ENCODE results near the gene SLC6A5.

SLC6A5 gene

DNA sequence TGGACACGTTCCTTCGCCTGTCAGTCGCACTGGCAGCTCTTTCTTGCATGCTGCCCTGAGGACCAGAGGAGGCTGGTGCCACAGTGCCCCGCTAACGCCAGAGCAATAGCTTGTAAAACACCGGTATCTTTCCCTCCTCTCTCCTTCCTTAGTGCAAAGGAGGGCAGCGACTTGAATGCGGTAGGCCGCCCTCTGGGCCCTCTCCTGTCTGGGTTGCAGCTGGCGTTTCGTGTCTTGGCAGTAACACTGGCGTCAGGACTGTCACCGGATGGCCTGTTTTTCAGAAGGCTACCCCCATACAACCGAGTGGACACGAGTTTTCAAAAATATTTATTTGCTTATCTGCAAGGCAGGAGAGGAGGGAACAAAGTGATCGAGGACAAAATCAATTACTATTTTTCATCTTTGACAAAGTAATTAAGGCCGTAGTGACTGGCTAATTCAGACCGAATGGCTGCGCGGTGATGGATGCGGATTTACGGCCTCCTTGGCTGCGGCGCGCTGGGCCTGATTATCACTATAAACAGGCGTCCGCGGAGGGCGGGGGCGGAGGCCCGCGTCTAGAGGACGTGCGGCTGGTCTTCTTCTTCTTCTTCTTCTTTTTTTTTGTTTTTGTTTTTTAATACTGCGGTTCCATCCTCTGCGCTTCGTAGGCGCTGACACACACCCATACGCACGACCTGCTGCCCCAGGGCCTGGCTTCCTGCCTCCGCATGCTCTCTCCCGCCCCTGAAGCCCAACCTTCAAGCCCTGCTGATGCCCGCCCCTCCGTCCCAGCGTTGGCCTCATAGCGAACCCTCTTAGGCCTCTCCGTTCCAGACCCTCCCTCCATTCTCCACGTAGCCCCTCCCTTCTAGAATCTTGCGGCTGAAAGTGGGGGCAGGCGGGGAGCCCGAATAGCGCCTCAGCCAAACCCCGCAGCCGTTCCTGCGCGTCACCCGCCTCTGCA is 2.9 kb upstream of the SLC6A5 start:
- no peak for DNase-seq (ENCODE audit: low read depth in 2 of 2, low spot score in 1 of 2)

- DNase-seq (ENCODE audit: low read depth in 2 of 2, low spot score in 1 of 2), result no peak
Observed at GRCh38 chr11:20597154-20597679, 2.2 kb upstream of the SLC6A5 start.

GRCh38 chr11:20597680-20598484 is 1.5 kb upstream of the SLC6A5 start:
- no peak for DNase-seq (ENCODE audit: low read depth in 2 of 2, low spot score in 1 of 2)

- DNase-seq (ENCODE audit: low read depth in 2 of 2, low spot score in 1 of 2), result no peak
Observed at GRCh38 chr11:20598492-20598891, 916 bp upstream of the SLC6A5 start.

- no peak for DNase-seq (ENCODE audit: low read depth in 2 of 2, low spot score in 1 of 2)
Observed at GRCh38 chr11:20600020-20600346, 575 bp downstream of the SLC6A5 start.

DNA sequence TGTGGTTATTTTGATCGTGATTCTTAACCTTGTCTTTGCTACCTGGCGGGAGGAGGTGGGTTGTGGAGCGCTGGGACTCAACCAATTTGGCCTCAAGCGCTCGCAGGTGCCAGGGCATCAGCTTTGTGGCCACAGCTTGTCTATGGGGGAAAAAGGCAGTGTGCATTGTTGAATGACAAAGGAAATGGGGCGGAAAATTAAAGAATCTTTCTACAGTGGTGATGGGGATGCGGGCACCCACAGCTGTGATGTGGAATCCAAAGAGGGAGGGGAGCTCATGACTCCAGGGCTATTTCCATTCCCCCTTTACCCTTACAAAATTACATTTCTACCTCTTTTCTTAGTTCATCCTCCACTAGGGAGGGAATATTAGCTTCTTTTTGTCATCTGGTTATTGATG is 1.1 kb downstream of the SLC6A5 start:
- no peak for DNase-seq (ENCODE audit: low read depth in 2 of 2, low spot score in 1 of 2)

DNA sequence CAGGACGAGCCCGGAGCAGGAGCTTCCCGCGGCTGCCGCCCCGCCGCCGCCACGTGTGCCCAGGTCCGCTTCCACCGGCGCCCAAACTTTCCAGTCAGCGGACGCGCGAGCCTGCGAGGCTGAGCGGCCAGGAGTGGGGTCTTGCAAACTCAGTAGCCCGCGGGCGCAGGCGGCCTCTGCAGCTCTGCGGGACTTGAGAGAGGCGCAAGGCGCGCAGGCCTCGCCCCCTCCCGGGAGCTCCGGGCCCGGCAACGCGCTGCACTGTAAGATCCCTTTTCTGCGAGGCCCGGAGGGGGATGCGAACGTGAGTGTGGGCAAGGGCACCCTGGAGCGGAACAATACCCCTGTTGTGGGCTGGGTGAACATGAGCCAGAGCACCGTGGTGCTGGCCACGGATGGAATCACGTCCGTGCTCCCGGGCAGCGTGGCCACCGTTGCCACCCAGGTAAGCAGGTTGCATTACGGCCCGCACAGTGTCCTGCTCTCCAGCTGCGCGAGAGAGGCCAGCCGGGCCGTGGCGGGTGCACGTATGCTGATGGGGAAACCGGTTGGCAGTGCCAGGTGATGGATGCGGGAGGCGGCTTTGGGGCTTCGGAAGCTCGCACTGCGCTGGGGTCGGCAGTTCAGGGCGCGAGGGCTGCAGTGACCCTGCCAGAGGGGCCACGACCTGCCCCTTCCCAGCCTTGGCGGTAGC is 2.0 kb downstream of the SLC6A5 start:
- DNase-seq (ENCODE audit: low read depth in 2 of 2, low spot score in 1 of 2), result no peak

DNA sequence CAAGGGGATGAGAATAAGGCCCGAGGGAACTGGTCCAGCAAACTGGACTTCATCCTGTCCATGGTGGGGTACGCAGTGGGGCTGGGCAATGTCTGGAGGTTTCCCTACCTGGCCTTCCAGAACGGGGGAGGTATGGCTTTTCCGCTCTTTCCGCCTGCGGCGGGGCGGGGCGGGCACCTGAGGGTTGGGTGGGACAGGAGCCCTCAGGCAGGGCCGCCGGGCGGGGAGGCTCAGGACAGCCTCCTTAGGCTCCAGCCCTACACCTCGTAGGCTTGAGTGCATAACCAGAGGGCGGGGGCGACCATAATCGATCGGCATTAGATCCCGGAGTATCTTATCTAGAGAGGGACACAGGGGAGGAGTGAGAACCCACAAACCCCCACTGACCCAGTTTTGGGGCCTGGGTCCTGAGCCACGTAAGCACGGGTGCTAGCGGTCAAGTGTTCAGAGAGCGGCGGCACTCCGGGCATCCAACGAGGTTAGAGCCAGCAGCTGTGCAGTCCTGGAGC is 4.9 kb downstream of the SLC6A5 start:
- no peak for DNase-seq (ENCODE audit: low read depth in 2 of 2, low spot score in 1 of 2)

- no peak for DNase-seq (ENCODE audit: low read depth in 2 of 2, low spot score in 1 of 2)
Observed at GRCh38 chr11:20604864-20605601, 5.6 kb downstream of the SLC6A5 start.

DNA sequence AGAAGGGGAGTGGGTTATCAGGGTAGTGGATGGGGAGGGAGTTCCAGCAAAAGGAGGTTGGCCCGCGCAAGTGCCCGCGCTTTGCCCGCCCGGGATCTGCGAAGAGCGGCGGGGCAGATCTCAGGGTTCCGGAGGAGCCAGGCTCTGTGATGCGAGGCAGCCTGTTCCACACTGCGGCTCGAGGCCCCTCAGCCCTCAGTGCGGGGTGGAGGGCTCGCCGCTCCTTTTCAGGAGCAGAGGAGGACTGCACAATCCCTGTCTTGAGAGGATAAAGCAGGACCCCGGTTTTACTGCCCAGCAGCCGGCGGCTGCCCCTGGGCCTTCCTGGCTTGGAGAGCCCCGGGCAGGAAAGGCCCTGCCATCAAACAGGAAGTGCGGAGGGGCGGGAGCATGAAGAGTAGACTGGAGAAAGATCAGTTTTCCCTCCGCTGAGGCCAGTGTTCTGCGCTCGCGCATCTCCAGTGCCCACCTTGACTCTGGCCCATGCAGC is 6.2 kb downstream of the SLC6A5 start:
- no peak for DNase-seq (ENCODE audit: low read depth in 2 of 2, low spot score in 1 of 2)

- no peak for DNase-seq (ENCODE audit: low read depth in 2 of 2, low spot score in 1 of 2)
Observed at GRCh38 chr11:20608934-20609333, 9.5 kb downstream of the SLC6A5 start.

DNA sequence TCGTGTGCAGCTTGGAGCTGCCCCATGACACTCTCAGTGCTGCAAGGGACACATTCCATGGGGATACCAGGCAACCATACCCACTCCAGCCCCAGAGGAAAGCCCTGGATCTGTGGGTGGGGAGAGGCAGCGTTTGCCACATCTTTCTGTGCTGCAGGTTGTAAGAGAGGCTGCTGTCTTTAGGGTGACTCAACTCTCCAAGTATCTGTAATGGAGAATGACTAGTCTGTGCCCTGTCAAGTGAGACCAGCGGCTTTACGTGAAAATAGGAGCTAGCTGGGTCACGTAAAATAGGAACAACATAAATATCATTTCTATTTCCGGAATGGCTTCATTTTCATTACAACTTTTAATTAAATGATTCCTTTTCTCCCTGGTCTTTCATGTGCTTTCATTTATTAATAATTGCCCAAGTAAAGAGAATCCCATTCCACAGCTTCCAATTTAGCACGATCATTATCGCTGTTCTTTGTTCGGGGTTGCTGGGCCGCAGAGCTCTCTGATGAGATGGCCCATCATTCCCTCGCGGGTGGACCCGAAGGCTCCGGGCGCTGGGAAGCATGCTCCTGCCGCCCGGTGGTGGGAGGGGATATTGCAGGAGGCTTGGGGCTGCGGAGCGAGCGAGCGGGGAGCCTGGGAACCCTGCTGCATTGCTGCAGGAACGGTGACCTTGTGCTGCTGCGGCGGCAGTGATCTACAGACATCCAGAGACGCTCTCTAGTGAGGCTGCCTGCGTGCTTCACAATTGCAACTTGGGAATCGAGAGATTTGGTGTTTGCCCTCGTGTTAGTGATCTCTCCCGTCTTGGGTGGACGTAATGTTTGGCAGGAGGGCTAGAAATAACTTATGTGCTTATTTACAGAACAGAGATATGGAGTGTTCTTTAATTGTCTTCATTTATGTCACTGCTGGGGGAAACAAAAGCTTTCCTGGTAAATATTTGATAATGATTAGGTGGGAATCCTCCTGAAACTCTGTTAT is 10.6 kb downstream of the SLC6A5 start:
- DNase-seq (ENCODE audit: low read depth in 2 of 2, low spot score in 1 of 2), result no peak

DNA sequence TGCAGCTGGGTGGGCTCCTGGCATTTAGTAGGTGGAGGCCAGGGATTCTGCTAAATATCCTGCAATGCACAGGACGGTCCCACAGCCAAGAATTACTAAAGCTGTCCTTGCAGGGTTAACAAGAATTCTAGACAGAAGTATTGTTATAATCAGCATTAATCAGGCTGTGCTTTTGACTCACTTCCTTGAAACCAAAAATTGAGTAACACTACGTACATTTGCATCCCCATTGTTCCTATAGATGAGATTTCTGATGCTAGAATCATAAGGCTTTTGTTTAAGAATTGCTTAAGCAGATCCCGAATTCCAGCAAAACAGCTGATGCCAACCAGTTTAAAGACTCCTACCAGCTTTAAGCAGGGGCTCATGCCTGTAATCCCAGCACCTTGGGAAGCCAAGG is 11.4 kb downstream of the SLC6A5 start:
- no peak for DNase-seq (ENCODE audit: low read depth in 2 of 2, low spot score in 1 of 2)

DNA sequence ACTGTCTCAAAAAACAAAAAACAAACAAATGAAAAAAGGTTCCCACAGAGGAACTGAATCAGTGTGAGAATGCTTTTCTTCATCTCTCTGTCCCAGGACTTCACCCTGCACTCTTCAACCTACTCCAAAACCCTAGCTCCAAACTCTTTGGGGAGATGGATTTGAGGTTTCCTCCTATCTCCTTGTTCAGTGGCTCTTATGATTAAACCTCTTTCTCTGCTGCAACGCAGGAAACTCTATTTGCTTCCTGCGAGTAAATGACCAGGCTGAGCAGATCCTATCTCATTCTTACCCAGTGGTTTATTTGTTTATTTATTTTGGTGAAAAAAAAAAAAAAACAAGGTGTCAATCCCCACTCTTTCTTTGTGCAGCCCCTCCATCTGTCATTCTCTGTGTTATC is 12.0 kb downstream of the SLC6A5 start:
- DNase-seq (ENCODE audit: low read depth in 2 of 2, low spot score in 1 of 2), result no peak

DNA sequence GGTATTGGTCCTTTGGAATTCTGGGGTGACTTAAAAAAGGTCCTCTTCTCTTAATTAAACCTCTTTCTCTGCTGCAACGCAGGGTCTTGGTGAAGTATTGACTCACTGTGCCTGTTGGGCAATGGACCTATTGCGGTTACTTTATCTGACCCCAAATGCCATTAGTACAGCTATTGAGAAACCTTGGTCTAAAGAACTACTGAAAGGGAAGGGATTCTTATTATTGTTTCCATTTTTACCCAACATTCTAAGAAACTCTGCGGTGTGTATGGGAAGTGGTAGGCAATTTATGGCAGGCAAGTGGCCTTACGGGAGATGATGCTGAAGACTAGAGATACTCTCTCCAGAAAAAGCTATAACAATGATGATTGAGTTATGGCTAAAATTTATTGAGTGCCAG is 12.5 kb downstream of the SLC6A5 start:
- DNase-seq (ENCODE audit: low read depth in 2 of 2, low spot score in 1 of 2), result no peak

- DNase-seq (ENCODE audit: low read depth in 2 of 2, low spot score in 1 of 2), result no peak
Observed at GRCh38 chr11:20612416-20612815, 13.0 kb downstream of the SLC6A5 start.

DNA sequence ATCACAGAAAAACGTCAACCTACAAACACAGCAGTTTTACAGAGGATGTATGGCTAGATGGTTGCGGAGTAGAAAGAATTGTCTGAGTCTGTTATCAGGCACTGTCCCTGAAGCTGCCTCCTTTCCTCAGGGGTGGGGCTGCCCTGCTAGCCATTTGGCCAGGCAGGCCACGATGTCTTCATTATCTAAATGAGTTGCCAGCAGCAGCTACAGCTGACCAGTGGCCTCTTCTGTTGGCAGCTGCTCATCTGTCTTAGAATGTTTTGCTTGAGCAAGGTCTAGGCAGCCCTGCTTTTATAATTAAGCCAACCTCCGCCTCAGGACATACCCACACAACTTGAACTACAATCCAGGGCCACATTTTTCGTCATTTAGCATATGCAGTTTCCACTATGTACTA is 17.5 kb downstream of the SLC6A5 start:
- no peak for DNase-seq (ENCODE audit: low read depth in 2 of 2, low spot score in 1 of 2)

GRCh38 chr11:20617346-20618005 is 18.1 kb downstream of the SLC6A5 start:
- DNase-seq (ENCODE audit: low read depth in 2 of 2, low spot score in 1 of 2), result no peak

GRCh38 chr11:20618083-20618482 is 18.7 kb downstream of the SLC6A5 start:
- no peak for DNase-seq (ENCODE audit: low read depth in 2 of 2, low spot score in 1 of 2)

Data from stimulated activated CD8-positive, alpha-beta memory T cell treated with anti-CD3 and anti-CD28 coated beads, Interleukin-4, amount 100 ng/mL, for 4 hours (primary cell).